HCT116 (cell line): ENCODE measurements around the gene LAMA1.

Experiments
- EZH2 ChIP-seq: fragments of 200-600 bp; sonication (generic); IDR thresholded peaks from 2 replicates; pipeline ENCODE4 v1.6.1; 2017; ENCODE audit warnings: antibody characterized with exemption, mixed run types
- EZH2phosphoT487 ChIP-seq: fragments of 200-600 bp; IDR thresholded peaks from 2 replicates; pipeline ENCODE4 v1.6.1; 2018; ENCODE audit warnings: antibody characterized with exemption, borderline replicate concordance
- FOSL1 ChIP-seq: IDR thresholded peaks from 2 replicates; pipeline ENCODE4 v1.6.1; 2012; ENCODE audit warnings: low read depth
- POLR2A ChIP-seq: IDR thresholded peaks from 2 replicates; pipeline ENCODE4 v1.7.0; 2011; ENCODE audit warnings: borderline replicate concordance; ENCODE audit not compliant: insufficient read depth, insufficient read length; ENCODE audit errors: extremely low read depth
- POLR2AphosphoS5 ChIP-seq: IDR thresholded peaks from 2 replicates; pipeline ENCODE4 v1.6.1; 2011; ENCODE audit warnings: mild to moderate bottlenecking, low read depth, low read length, moderate library complexity
- RAD21 ChIP-seq: IDR thresholded peaks from 2 replicates; pipeline ENCODE4 v1.6.1; 2012; ENCODE audit warnings: low read depth, mild to moderate bottlenecking
- SIN3A ChIP-seq: IDR thresholded peaks from 2 replicates; pipeline ENCODE4 v1.6.1; 2012; ENCODE audit warnings: low read depth
- YY1 ChIP-seq: IDR thresholded peaks from 2 replicates; pipeline ENCODE4 v1.6.1; 2011; ENCODE audit warnings: low read length, low read depth, moderate library complexity, mild to moderate bottlenecking; ENCODE audit not compliant: insufficient replicate concordance; ENCODE audit errors: extremely low read depth
- TF ChIP-seq, protein P1 (sequence below), 3 experiments: fragments of 200-600 bp in 1 of 3; sonication (generic) in 1 of 3; IDR thresholded peaks in 2 of 3; conservative IDR thresholded peaks in 1 of 3; 2 replicates each; pipeline ENCODE4 v1.5.1; 2012 to 2017; ENCODE audit warnings: low read depth in 2 of 3, low read length in 2 of 3, antibody characterized with exemption in 1 of 3, borderline replicate concordance in 1 of 3, control low read depth in 1 of 3, mild to moderate bottlenecking in 1 of 3, mixed read lengths in 1 of 3, mixed run types in 1 of 3, moderate library complexity in 1 of 3; ENCODE audit not compliant: insufficient read depth in 1 of 3
- TF ChIP-seq, protein P2 (sequence below): IDR thresholded peaks from 2 replicates; pipeline ENCODE4 v1.6.1; 2012; ENCODE audit warnings: low read depth
- TF ChIP-seq, protein P3 (sequence below): IDR thresholded peaks from 2 replicates; pipeline ENCODE4 v1.6.1; 2012

DNA sequence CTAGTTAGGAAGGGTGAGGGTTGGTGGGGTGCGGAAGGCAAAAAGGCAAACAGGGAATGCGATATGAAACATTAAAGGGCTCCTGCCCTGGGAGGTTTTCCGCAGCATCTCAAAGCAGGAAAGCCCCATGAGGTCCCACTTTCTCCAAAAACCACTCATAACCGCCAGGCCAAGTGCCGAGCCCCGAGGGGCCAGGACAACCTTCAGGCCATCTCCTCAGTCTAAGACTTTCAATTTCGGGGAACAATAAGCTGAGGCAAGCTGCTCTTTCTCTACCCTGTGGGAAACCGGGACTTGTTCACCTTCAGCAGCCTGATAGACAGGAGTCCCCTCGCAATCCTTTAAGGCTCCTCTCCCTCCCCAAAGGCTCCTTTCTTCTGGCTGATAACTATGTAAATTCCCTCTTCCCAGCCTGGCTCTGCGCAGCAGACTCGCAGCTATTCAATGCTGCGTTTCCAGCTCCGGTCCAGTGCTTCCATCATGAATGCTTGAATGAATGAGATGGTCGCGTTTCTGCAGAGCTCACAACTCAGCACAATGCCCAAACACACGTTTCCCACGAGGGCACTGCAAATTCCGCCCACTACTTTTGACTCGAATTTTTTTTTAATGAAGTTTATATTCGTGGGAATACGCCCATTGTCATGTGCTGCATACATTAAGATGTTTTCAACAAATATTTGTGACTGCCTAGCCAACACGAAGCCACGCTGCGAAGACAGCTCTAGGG, 1.4 kb downstream of the LAMA1 start:
- TF ChIP-seq, protein P1, sequence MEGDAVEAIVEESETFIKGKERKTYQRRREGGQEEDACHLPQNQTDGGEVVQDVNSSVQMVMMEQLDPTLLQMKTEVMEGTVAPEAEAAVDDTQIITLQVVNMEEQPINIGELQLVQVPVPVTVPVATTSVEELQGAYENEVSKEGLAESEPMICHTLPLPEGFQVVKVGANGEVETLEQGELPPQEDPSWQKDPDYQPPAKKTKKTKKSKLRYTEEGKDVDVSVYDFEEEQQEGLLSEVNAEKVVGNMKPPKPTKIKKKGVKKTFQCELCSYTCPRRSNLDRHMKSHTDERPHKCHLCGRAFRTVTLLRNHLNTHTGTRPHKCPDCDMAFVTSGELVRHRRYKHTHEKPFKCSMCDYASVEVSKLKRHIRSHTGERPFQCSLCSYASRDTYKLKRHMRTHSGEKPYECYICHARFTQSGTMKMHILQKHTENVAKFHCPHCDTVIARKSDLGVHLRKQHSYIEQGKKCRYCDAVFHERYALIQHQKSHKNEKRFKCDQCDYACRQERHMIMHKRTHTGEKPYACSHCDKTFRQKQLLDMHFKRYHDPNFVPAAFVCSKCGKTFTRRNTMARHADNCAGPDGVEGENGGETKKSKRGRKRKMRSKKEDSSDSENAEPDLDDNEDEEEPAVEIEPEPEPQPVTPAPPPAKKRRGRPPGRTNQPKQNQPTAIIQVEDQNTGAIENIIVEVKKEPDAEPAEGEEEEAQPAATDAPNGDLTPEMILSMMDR (IDR thresholded peaks at IDR 0.05 in 2 of 3, conservative IDR thresholded peaks at IDR 0.05 in 1 of 3; ENCODE audit: borderline replicate concordance in 1 of 3, insufficient read depth in 1 of 3, low read depth in 2 of 3, low read length in 2 of 3): no peak
- no peak for TF ChIP-seq SIN3A
- no peak for TF ChIP-seq EZH2
- TF ChIP-seq, protein P2, sequence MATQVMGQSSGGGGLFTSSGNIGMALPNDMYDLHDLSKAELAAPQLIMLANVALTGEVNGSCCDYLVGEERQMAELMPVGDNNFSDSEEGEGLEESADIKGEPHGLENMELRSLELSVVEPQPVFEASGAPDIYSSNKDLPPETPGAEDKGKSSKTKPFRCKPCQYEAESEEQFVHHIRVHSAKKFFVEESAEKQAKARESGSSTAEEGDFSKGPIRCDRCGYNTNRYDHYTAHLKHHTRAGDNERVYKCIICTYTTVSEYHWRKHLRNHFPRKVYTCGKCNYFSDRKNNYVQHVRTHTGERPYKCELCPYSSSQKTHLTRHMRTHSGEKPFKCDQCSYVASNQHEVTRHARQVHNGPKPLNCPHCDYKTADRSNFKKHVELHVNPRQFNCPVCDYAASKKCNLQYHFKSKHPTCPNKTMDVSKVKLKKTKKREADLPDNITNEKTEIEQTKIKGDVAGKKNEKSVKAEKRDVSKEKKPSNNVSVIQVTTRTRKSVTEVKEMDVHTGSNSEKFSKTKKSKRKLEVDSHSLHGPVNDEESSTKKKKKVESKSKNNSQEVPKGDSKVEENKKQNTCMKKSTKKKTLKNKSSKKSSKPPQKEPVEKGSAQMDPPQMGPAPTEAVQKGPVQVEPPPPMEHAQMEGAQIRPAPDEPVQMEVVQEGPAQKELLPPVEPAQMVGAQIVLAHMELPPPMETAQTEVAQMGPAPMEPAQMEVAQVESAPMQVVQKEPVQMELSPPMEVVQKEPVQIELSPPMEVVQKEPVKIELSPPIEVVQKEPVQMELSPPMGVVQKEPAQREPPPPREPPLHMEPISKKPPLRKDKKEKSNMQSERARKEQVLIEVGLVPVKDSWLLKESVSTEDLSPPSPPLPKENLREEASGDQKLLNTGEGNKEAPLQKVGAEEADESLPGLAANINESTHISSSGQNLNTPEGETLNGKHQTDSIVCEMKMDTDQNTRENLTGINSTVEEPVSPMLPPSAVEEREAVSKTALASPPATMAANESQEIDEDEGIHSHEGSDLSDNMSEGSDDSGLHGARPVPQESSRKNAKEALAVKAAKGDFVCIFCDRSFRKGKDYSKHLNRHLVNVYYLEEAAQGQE: no peak
- TF ChIP-seq POLR2AphosphoS5: no peak
- TF ChIP-seq RAD21: no peak
- TF ChIP-seq, protein P3, sequence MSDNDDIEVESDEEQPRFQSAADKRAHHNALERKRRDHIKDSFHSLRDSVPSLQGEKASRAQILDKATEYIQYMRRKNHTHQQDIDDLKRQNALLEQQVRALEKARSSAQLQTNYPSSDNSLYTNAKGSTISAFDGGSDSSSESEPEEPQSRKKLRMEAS: no peak
- TF ChIP-seq POLR2A: no peak
- TF ChIP-seq EZH2phosphoT487: no peak
- TF ChIP-seq YY1: no peak
- no peak for TF ChIP-seq FOSL1
